Activated CD8-positive, alpha-beta memory T cell treated with anti-CD3 and anti-CD28 coated beads for 36 hours (primary cell): ENCODE measurements around the gene ITGB1BP2. TPM values are rescaled to one million over a fixed set of nuclear protein-coding genes. Genes with fewer than 3 reads are reported as not detected.
"Not testable (repeated sequence)": the region's sequence is repeated elsewhere in the genome, so short reads cannot be mapped to it uniquely, and the experiment has no call there.

Source experiments
- CTCF ChIA-PET: fragments of 350-600 bp; sonication (Branson Sonifier 250); formaldehyde crosslinking; loops from one replicate; lab custom pipeline; 2021; ENCODE audit warnings: antibody characterized with exemption; lab: Charles Lee
- POLR2A ChIA-PET: fragments of 350-600 bp; sonication (Branson Sonifier 250); formaldehyde crosslinking; loops from one replicate; lab custom pipeline; 2021; ENCODE audit warnings: antibody characterized with exemption; lab: Charles Lee
- total RNA-seq, 2 experiments: library from RNA; stranded (reverse); gene quantifications; one replicate each; pipeline ENCODE4 v1.2.3, GENCODE V29; 2021

ITGB1BP2 gene
- total RNA-seq, 2 experiments from 2014 or later: 4.6 to 5.5 TPM

DNA sequence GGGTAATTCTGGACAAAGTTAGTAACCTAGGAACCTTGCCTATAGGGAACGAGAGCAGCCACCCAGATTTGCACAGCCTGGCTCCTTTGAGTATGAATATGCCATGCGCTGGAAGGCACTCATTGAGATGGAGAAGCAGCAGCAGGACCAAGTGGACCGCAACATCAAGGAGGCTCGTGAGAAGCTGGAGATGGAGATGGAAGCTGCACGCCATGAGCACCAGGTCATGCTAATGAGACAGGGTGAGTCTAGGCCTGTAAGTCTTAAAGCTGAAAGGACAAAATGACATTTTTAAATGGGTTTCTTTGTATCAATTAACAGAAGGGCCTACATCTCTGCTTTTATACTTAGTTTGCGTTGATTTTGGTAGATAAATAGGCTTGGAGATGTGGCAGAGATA is 4.7 kb upstream of the ITGB1BP2 start:
- POLR2A ChIA-PET: no interaction called here

DNA sequence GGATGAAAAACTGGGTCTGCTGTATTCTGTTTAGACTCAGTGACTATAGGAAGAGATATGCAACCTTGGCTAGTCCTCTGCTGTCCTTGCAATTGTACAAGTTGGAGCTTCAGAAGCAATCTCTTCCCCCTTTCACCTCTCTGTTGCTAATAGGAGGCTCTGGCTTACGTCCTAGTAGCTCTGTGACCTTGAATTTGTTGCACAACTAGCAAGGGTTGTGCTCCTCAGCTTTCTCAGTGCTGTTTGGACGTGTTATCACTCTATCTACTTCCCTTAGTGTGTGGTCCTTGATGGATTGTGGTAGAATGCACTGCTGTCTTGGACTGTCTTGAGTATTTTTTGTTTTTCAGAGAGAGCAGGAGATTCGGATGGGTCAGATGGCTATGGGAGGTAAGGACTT is 3.4 kb upstream of the ITGB1BP2 start:
- ChIA-PET CTCF (no interaction called here), POLR2A (no interaction called here)

More for the DNA sequence above, 4.7 kb upstream of the ITGB1BP2 start:
- CTCF ChIA-PET: interaction anchor here (0.5 kb wide), 1 partner anchor 13 kb away, joined by 3 read pairs; the partner anchor contains the start of gene NONO

- POLR2A ChIA-PET, CTCF ChIA-PET: not testable (repeated sequence)
These were observed 1.5 kb upstream of the ITGB1BP2 start for GRCh38 chrX:71300064-71300463.

DNA sequence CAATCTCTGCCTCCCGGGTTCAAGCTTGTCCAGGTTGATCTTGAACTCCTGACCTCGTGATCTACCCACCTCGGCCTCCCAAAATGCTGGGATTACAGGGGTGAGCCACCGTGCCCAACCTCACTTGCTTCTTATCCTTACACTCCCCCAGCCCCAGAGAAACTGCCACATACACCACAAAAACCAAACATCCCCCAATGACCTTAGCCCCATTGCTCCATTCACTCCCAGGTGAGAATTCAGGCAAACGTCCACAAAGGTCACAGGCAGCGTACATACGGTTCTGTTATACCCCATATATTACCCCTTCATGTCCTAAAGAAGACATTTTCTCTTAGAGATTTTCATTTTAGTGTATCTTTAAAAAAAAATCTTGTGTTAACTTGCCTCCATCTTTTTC is 1.1 kb upstream of the ITGB1BP2 start:
- POLR2A ChIA-PET, CTCF ChIA-PET: not testable (repeated sequence)

- POLR2A ChIA-PET: interaction anchor here (0.5 kb wide), 1 partner anchor 121 kb away, joined by 3 read pairs; no protein-coding TSS in a partner anchor
These were observed 1.1 kb downstream of the ITGB1BP2 start for GRCh38 chrX:71302461-71303213.

DNA sequence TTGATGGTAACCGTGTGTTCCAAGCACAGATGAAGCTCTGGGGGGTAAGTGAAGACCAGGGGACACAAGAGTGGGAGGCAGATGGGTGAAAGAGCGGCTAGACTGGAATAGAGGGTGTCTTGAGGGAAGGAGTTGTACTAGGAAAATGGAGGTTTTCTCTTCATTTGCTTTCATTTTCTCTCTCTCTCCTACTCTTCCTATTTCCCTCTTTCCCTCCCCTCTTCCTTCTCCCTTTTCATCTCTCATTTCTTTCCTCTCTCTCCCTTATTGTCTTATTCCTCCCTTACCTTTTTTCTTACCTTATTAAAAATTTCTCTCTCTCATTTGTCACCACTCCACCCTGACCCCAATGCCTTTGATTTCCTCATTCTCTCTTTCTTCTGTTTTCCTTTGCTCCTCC is 3.0 kb downstream of the ITGB1BP2 start:
- POLR2A ChIA-PET: interaction anchor here (0.7 kb wide), 1 partner anchor 8 kb away, joined by 6 read pairs; no protein-coding TSS in a partner anchor

More at GRCh38 chrX:71302461-71303213, 1.1 kb downstream of the ITGB1BP2 start:
- CTCF ChIA-PET: no interaction called here

DNA sequence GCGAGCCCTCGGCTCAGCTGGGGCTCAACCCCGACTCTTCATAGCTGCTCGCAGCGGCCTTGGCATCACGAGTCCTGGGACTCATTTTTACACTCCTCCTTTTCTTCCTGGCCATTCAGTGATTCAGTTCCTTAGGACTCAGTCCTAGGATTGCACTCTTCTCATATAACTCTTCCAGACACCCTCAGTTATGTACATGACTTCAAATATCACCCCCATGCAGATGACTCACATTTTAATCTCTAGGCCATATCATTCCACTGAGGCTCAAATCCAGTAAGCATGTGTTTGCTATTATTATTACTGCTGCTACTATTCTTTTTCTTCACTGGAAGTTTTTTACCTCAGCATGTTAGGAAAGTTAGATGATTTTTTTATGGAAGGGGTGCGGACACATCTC is 14.4 kb downstream of the ITGB1BP2 start:
- CTCF ChIA-PET: interaction anchor here (0.6 kb wide), 1 partner anchor 70 kb away, joined by 5 read pairs; no protein-coding TSS in a partner anchor

More for the DNA sequence above, 3.0 kb downstream of the ITGB1BP2 start:
- CTCF ChIA-PET: no interaction called here

DNA sequence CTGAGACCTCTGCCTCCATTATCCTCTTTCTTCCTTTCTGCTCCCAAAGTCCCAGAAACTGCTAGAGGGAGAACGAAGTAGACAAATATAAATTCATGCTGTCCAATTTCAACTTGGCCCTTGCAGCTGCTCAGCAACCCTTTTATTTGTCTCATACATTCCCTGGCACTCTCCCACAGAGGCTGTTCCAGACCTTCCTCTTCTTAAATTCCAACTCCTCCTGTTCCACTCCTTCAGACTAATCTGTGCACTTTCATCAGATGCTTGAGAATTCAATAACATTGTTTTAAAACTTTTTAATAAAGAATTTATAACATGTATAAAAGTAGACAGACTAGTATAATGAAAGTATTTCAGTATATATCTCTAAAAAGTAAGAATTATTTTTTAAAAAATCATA is 15.4 kb downstream of the ITGB1BP2 start:
- CTCF ChIA-PET, POLR2A ChIA-PET: not testable (repeated sequence)

More for the DNA sequence above, 14.4 kb downstream of the ITGB1BP2 start:
- POLR2A ChIA-PET: no interaction called here

GRCh38 chrX:71320126-71320525 is 18.6 kb downstream of the ITGB1BP2 start:
- CTCF ChIA-PET: interaction anchor here (0.6 to 0.7 kb wide), 3 partner anchors 41 to 171 kb away, joined by 3 to 5 read pairs (median 5); no protein-coding TSS in a partner anchor
- POLR2A ChIA-PET: no interaction called here

GRCh38 chrX:71321731-71322130 is 20.2 kb downstream of the ITGB1BP2 start:
- ChIA-PET CTCF (no interaction called here), POLR2A (interaction anchor here (0.6 kb wide), 1 partner anchor 189 kb away, joined by 3 read pairs; no protein-coding TSS in a partner anchor)

- ChIA-PET CTCF (interaction anchor here (0.7 kb wide), 1 partner anchor 319 kb away, joined by 4 read pairs; no protein-coding TSS in a partner anchor), POLR2A (interaction anchor here (0.6 kb wide), 1 partner anchor 319 kb away, joined by 4 read pairs; no protein-coding TSS in a partner anchor)
These were observed 22.9 kb downstream of the ITGB1BP2 start for GRCh38 chrX:71324452-71324851.

GRCh38 chrX:71326394-71326793 is 24.8 kb downstream of the ITGB1BP2 start:
- ChIA-PET CTCF (no interaction called here), POLR2A (no interaction called here)

DNA sequence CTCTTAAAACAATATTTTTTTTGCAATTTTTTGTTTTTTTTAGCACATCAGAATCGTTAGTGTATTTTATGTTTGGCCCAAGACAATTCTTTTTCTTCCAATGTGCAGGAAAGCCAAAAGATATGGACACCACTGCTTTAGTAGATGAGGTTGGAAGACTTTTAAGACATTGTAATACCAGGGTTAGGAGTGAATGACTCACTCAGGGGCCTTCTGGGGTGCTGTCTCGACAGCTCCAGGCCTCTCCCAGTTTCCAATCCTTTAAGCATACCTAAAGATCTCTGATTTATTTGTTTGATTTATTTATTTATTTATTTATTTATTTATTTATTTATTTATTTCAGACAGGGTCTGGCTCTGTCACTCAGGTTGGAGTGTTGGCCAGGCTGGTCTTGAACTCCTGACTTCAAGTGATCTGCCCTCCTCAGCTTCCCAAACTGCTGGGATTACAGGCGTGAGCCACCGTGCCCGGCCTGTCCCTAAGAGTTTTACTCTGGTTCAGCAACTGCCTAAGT is 47.7 kb downstream of the ITGB1BP2 start:
- POLR2A ChIA-PET, CTCF ChIA-PET: not testable (repeated sequence)

- POLR2A ChIA-PET, CTCF ChIA-PET: not testable (repeated sequence)
These were observed 48.3 kb downstream of the ITGB1BP2 start for GRCh38 chrX:71349867-71350266.

DNA sequence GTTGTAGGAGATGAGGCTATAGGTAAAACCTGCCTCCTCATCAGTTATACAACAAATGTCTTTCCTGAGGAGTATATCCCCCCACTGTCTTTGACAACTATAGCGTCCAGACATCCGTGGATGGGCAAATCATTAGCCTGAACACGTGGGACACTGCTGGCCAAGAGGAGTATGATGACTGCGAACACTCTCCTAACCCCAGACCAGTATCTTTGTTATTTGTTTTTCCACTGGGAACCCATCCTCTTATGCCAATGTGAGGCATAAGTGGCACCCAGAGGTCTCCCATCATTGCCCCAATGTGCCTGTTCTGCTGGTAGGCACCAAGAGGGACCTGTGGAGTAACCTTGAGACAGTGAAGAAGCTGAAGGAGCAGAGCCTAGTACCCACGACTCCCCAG is 50.9 kb downstream of the ITGB1BP2 start:
- POLR2A ChIA-PET, CTCF ChIA-PET: not testable (repeated sequence)

Other genes starting within 250 kb of the ITGB1BP2 start
- gene SNX12, start 233.4 kb upstream of the ITGB1BP2 start, total RNA-seq: 10 to 100 TPM; 51.4 to 56.2 TPM
- 1 to 10 TPM; 8.0 to 9.7 TPM for gene FOXO4, start 205.9 kb upstream of the ITGB1BP2 start, total RNA-seq
- 1 to 10 TPM; 5.6 to 7.2 TPM for gene CXorf65, start 195.0 kb upstream of the ITGB1BP2 start, total RNA-seq
- 100 to 1,000 TPM; 317 to 322 TPM for gene IL2RG, start 190.2 kb upstream of the ITGB1BP2 start, total RNA-seq
- gene MED12, start 183.2 kb upstream of the ITGB1BP2 start, total RNA-seq: 10 to 100 TPM; 49.0 to 56.8 TPM
- under 1 TPM; 0.53 to 0.67 TPM for gene NLGN3, start 156.9 kb upstream of the ITGB1BP2 start, total RNA-seq
- gene GJB1, start 78.5 kb upstream of the ITGB1BP2 start, total RNA-seq: not detected
- 10 to 100 TPM; 17.0 to 18.8 TPM for gene ZMYM3, start 47.6 kb upstream of the ITGB1BP2 start, total RNA-seq
- 100 to 1,000 TPM; 477 to 536 TPM for gene NONO, start 18.1 kb upstream of the ITGB1BP2 start, total RNA-seq
- gene TAF1, start 64.6 kb downstream of the ITGB1BP2 start, total RNA-seq: 10 to 100 TPM; 30.6 to 31.5 TPM
- gene OGT, start 231.4 kb downstream of the ITGB1BP2 start, total RNA-seq: 100 to 1,000 TPM; 280 to 282 TPM